Measurements from ENCODE around the gene ADI1.

The ADI1 gene

GRCh38 chr2:3516831-3517230 is 2.5 kb downstream of the ADI1 start:
- TF ChIP-seq POLR2AphosphoS5 (IDR thresholded peaks at IDR 0.05; ENCODE audit: low read depth, low read length) (no peak), REST (IDR thresholded peaks at IDR 0.05; ENCODE audit: insufficient read depth in 1 of 2, low read depth in 2 of 2, low read length in 2 of 2) (no peak), FOXP2 (optimal IDR thresholded peaks at IDR 0.05; ENCODE audit: borderline replicate concordance, extremely low read depth, extremely low read length, insufficient read depth) (no peak), TAF1 (IDR thresholded peaks at IDR 0.05; ENCODE audit: borderline replicate concordance, insufficient read depth, low read length) (no peak), SIN3A (IDR thresholded peaks at IDR 0.05; ENCODE audit: borderline replicate concordance, insufficient read depth, low read length) (no peak)

GRCh38 chr2:3513026-3513810 is 6.1 kb downstream of the ADI1 start:
- TF ChIP-seq TAF1 (IDR thresholded peaks at IDR 0.05; ENCODE audit: borderline replicate concordance, insufficient read depth, low read length) = no peak
- no peak for TF ChIP-seq POLR2AphosphoS5 (IDR thresholded peaks at IDR 0.05; ENCODE audit: low read depth, low read length)
- TF ChIP-seq FOXP2 (optimal IDR thresholded peaks at IDR 0.05; ENCODE audit: borderline replicate concordance, extremely low read depth, extremely low read length, insufficient read depth) = no peak
- TF ChIP-seq SIN3A (IDR thresholded peaks at IDR 0.05; ENCODE audit: borderline replicate concordance, insufficient read depth, low read length) = no peak

GRCh38 chr2:3512086-3512485 is 7.2 kb downstream of the ADI1 start:
- no peak for TF ChIP-seq REST (IDR thresholded peaks at IDR 0.05; ENCODE audit: insufficient read depth in 1 of 2, low read depth in 2 of 2, low read length in 2 of 2)
- TF ChIP-seq FOXP2 (optimal IDR thresholded peaks at IDR 0.05; ENCODE audit: borderline replicate concordance, extremely low read depth, extremely low read length, insufficient read depth) = no peak
- no peak for TF ChIP-seq SIN3A (IDR thresholded peaks at IDR 0.05; ENCODE audit: borderline replicate concordance, insufficient read depth, low read length)
- no peak for TF ChIP-seq POLR2AphosphoS5 (IDR thresholded peaks at IDR 0.05; ENCODE audit: low read depth, low read length)

- TF ChIP-seq POLR2AphosphoS5 (IDR thresholded peaks at IDR 0.05; ENCODE audit: low read depth, low read length) (no peak), SIN3A (IDR thresholded peaks at IDR 0.05; ENCODE audit: borderline replicate concordance, insufficient read depth, low read length) (no peak), TAF1 (IDR thresholded peaks at IDR 0.05; ENCODE audit: borderline replicate concordance, insufficient read depth, low read length) (no peak), REST (IDR thresholded peaks at IDR 0.05; ENCODE audit: insufficient read depth in 1 of 2, low read depth in 2 of 2, low read length in 2 of 2) (no peak), FOXP2 (optimal IDR thresholded peaks at IDR 0.05; ENCODE audit: borderline replicate concordance, extremely low read depth, extremely low read length, insufficient read depth) (no peak)
Measured at GRCh38 chr2:3505771-3506170, 13.6 kb downstream of the ADI1 start.

- TF ChIP-seq POLR2AphosphoS5 (IDR thresholded peaks at IDR 0.05; ENCODE audit: low read depth, low read length) (no peak), TAF1 (IDR thresholded peaks at IDR 0.05; ENCODE audit: borderline replicate concordance, insufficient read depth, low read length) (no peak), SIN3A (IDR thresholded peaks at IDR 0.05; ENCODE audit: borderline replicate concordance, insufficient read depth, low read length) (no peak), FOXP2 (optimal IDR thresholded peaks at IDR 0.05; ENCODE audit: borderline replicate concordance, extremely low read depth, extremely low read length, insufficient read depth) (no peak), REST (IDR thresholded peaks at IDR 0.05; ENCODE audit: insufficient read depth in 1 of 2, low read depth in 2 of 2, low read length in 2 of 2) (no peak)
Measured at GRCh38 chr2:3504741-3505140, 14.6 kb downstream of the ADI1 start.
